Panc1 (cell line): Measurements from ENCODE around the gene TAF5L.

ENCODE experiments used
- CTCF ChIP-seq: fragments of 450-650 bp; IDR thresholded peaks from 2 replicates; pipeline ENCODE4 v1.5.1; 2017; ENCODE audit warnings: mild to moderate bottlenecking
- POLR2AphosphoS5 ChIP-seq: IDR thresholded peaks from 2 replicates; pipeline ENCODE4 v1.6.1; 2012; ENCODE audit warnings: mild to moderate bottlenecking, low read depth, low read length, moderate library complexity
- REST ChIP-seq, 2 experiments: IDR thresholded peaks; 2 replicates each; pipeline ENCODE4 v1.6.1; 2011 to 2012; ENCODE audit warnings: low read depth in 2 of 2, control low read depth in 1 of 2, low read length in 1 of 2, mild to moderate bottlenecking in 1 of 2, moderate library complexity in 1 of 2; ENCODE audit not compliant: insufficient read depth in 1 of 2
- SIN3A ChIP-seq: IDR thresholded peaks from 2 replicates; pipeline ENCODE4 v1.6.1; 2012; ENCODE audit warnings: low read depth, mild to moderate bottlenecking, low read length, moderate library complexity, borderline replicate concordance; ENCODE audit not compliant: insufficient read depth

- TF ChIP-seq CTCF (no peak), POLR2AphosphoS5 (no peak), REST (IDR thresholded peaks at IDR 0.05; ENCODE audit: insufficient read depth in 1 of 2, low read depth in 2 of 2, low read length in 1 of 2) (no peak), SIN3A (no peak)
Observed at GRCh38 chr1:229557913-229558414, 68.0 kb downstream of the TAF5L start.
